Effector memory CD8-positive, alpha-beta T cell (primary cell): Measurements from ENCODE around the gene CD5L.

ENCODE experiments used
- ATAC-seq: fragments of 150-1000 bp; cut with Tn5 transposase; replicated peaks from 2 replicates; pipeline ENCODE4 v1.10.0; 2021; ENCODE audit warnings: mild to moderate bottlenecking, moderate library complexity
- DNase-seq, 3 experiments: peaks; one replicate each; pipeline ENCODE4 v3.0.0; 2021
- H3K27ac Mint-ChIP-seq, 2 donors: one replicate each; pipeline ENCODE4 v1.8.0; 2022; ENCODE audit warnings: mild to moderate bottlenecking in 2 of 2, mixed read lengths in 2 of 2, moderate library complexity in 2 of 2
- H3K27me3 Mint-ChIP-seq, 2 donors: one replicate each; pipeline ENCODE4 v1.8.0; 2022; ENCODE audit warnings: mixed read lengths in 2 of 2
- H3K36me3 Mint-ChIP-seq: one replicate; pipeline ENCODE4 v1.8.0; 2022; ENCODE audit warnings: mild to moderate bottlenecking, moderate library complexity, mixed read lengths; ENCODE audit not compliant: insufficient read depth
- H3K4me1 Mint-ChIP-seq, 2 donors: one replicate each; pipeline ENCODE4 v1.8.0; 2022; ENCODE audit warnings: low read depth in 2 of 2, mixed read lengths in 2 of 2
- H3K4me3 Mint-ChIP-seq, 2 donors: one replicate each; pipeline ENCODE4 v1.8.0; 2022; ENCODE audit warnings: mild to moderate bottlenecking in 2 of 2, mixed read lengths in 2 of 2, moderate library complexity in 2 of 2
- H3K9me3 Mint-ChIP-seq, 2 donors: one replicate each; pipeline ENCODE4 v1.8.0; 2022; ENCODE audit warnings: mixed read lengths in 2 of 2

The CD5L gene

DNA sequence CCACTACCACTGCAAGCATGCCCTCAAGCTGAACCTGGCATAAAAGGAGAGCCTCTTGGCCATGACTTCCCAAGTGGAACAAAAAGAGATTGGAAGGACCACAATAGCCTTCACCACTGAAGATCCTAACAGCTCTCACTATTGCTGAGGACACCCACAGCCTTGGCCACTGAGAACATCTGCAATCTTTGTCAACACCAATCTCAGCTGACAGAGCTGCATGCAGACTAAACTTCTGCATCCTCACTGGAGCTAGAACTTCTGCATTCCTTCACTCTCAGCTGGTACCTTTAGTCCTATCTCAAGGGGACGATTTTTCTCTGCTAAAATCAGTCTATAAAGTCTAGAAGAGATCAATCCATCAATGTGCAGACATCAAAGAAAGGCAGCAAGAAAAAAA lies 56.4 kb downstream of the CD5L start:
- Mint-ChIP-seq H3K36me3 (no peaks in the 10 kb centered on the region), H3K27ac (no peak overlapping the region), H3K4me3 (no peak overlapping the region), H3K27me3 (peaks cover 0 to 10% of the 10 kb centered on the region in 2 donors), H3K9me3 (no peaks in the 10 kb centered on the region), H3K4me1 (peaks cover 1 to 4% of the 10 kb centered on the region in 2 donors)
- no peak for ATAC-seq
- DNase-seq: no peak

DNA sequence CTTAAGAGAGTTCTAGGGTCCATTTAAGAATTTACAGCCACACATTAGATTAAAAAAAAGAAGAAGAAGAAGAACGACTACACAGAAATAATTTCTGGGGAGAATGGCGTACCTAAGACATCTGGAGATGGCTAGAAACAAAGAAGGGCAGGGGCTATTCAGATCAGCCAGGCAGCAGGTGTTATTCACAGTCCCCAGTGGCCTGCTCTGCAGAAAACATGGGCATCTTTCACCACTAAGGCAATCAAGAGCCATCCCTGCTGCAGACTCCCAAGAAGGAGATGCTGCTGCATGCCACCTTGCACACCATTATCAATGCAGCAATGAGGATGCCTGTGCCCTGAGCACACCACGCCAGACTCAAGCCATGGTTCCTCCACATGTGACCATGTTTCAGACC lies 56.8 kb downstream of the CD5L start:
- no peak overlapping the region for H3K4me3 Mint-ChIP-seq
- ATAC-seq: no peak

DNA sequence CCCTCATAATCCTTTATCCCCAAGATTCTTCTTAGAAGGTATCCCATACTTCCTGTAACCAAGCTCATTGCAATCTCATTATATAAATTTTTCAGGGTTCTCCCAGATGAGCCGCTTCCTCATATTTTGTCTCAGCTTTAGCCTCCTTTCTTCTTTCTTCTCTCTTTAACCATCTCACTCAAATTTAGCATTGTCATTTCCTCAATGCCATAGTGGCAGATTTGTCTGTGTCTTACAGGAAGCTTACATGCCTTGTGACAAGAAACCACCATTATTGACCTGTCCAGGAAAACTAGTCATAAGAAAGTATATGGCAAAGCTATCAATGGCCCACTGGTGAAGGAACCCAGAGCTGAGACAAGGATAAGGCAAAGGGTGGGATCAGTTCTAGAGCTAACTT lies 58.7 kb downstream of the CD5L start:
- no peak for DNase-seq
- Mint-ChIP-seq H3K36me3 (no peaks in the 10 kb centered on the region), H3K4me1 (peaks cover 1 to 4% of the 10 kb centered on the region in 2 donors), H3K4me3 (no peak overlapping the region), H3K27ac (no peak overlapping the region), H3K27me3 (peaks cover 0 to 10% of the 10 kb centered on the region in 2 donors), H3K9me3 (no peaks in the 10 kb centered on the region)
- ATAC-seq: no peak

More for the DNA sequence above, 56.8 kb downstream of the CD5L start:
- Mint-ChIP-seq H3K9me3 (no peaks in the 10 kb centered on the region), H3K27ac (no peak overlapping the region), H3K27me3 (peaks cover 0 to 10% of the 10 kb centered on the region in 2 donors), H3K4me1 (peaks cover 1 to 4% of the 10 kb centered on the region in 2 donors), H3K36me3 (no peaks in the 10 kb centered on the region)
- no peak for DNase-seq

GRCh38 chr1:157781048-157781447 lies 60.6 kb downstream of the CD5L start:
- H3K36me3 Mint-ChIP-seq: no peaks in the 10 kb centered on the region
- no peak overlapping the region for H3K27ac Mint-ChIP-seq
- no peaks in the 10 kb centered on the region for H3K9me3 Mint-ChIP-seq
- peaks cover 0 to 10% of the 10 kb centered on the region in 2 donors for H3K27me3 Mint-ChIP-seq
- H3K4me3 Mint-ChIP-seq: no peak overlapping the region
- DNase-seq: no peak
- no peak for ATAC-seq
- peaks cover 1 to 4% of the 10 kb centered on the region in 2 donors for H3K4me1 Mint-ChIP-seq
